ENCODE data around the gene CRABP1. TPM values are rescaled to one million over a fixed set of nuclear protein-coding genes. Genes with fewer than 3 reads are reported as not detected.

The CRABP1 gene
- total RNA-seq, 2 experiments from 2014 or later: 0.36 TPM; not detected in 1

DNA sequence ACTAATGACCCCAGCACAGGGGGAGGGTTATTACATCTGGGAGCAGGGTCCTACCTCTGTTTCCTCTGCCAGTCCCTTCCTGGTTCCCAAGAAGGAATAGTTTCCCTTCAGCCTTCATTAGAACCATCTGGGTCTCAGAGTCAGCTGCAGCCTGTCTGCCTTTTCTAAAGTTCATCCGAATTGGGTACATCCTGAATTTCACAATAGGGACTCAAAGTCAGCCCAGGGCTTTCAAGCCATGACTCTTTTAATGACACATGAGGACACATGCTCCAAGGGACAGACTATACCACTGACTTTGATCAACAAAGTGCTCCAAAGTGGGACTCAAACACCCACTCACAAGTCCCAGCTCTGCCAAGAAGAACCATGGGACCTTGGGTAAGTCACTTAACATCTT lies 12.7 kb upstream of the CRABP1 start:
- intact Hi-C loops (cut with micrococcal nuclease): loop anchor here (10.0 kb wide), 1 partner anchor 377 kb away; no protein-coding TSS in a partner anchor
- ATAC-seq (no peak), DNase-seq (no peak)
- Mint-ChIP-seq H3K27ac (no peak overlapping the region), H3K27me3 (no peaks in the 10 kb centered on the region), H3K36me3 (ENCODE audit: low read depth) (no peaks in the 10 kb centered on the region), H3K9me3 (no peaks in the 10 kb centered on the region), H3K4me3 (no peak overlapping the region), H3K4me1 (ENCODE audit: low read depth) (no peaks in the 10 kb centered on the region)
- TF ChIP-seq, protein P1, sequence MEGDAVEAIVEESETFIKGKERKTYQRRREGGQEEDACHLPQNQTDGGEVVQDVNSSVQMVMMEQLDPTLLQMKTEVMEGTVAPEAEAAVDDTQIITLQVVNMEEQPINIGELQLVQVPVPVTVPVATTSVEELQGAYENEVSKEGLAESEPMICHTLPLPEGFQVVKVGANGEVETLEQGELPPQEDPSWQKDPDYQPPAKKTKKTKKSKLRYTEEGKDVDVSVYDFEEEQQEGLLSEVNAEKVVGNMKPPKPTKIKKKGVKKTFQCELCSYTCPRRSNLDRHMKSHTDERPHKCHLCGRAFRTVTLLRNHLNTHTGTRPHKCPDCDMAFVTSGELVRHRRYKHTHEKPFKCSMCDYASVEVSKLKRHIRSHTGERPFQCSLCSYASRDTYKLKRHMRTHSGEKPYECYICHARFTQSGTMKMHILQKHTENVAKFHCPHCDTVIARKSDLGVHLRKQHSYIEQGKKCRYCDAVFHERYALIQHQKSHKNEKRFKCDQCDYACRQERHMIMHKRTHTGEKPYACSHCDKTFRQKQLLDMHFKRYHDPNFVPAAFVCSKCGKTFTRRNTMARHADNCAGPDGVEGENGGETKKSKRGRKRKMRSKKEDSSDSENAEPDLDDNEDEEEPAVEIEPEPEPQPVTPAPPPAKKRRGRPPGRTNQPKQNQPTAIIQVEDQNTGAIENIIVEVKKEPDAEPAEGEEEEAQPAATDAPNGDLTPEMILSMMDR (IDR thresholded peaks at IDR 0.05): no peak
- ChIA-PET POLR2A (no interaction called here), CTCF (no interaction called here)

DNA sequence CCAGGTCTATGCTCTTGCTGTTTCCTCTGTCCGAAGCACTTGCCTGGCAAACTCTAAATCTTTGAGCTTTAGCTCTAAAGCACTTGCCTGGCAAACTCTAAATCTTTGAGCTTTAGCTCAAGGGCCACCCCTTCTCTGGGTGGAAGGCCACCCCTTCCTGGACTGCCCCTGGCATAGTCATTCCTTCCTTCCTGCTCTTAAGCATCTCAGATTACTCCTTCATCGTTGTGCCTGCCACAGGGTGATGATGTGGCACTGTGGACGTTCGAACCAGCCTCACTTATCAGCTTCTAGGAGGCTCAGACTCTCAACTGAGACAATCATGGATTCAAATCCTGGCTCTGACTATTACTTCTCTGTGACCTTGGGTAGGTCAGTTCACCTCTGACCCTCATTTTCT lies 10.5 kb upstream of the CRABP1 start:
- Mint-ChIP-seq H3K9me3 (no peaks in the 10 kb centered on the region), H3K27ac (no peak overlapping the region), H3K36me3 (ENCODE audit: low read depth) (no peaks in the 10 kb centered on the region), H3K4me3 (no peak overlapping the region), H3K4me1 (ENCODE audit: low read depth) (no peaks in the 10 kb centered on the region), H3K27me3 (no peaks in the 10 kb centered on the region)
- ChIA-PET POLR2A (no interaction called here), CTCF (no interaction called here)
- DNase-seq (no peak), ATAC-seq (peak; percentile 53)
- intact Hi-C loops (cut with micrococcal nuclease): loop anchor here (10.0 kb wide), 1 partner anchor 375 kb away; no protein-coding TSS in a partner anchor
- TF ChIP-seq, protein P1 (IDR thresholded peaks at IDR 0.05): no peak

DNA sequence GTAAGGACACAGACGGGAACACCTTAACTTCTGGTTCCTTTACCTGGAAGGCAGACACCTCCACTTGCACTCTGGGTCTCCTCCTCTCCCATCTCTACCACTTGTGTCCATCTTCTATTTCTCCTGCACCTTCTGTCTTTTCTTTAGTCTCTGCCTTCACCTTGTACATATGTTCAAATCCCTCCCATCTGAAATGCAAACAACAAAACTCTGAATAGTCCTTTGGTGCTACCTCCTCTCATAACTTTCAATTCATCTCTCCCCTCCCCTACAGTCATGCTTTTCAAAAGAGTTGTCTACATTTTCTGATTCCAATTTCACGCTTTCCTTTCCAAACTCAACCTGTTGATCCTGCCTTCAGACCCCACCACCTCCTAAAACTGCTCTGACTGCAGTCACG lies 5.3 kb upstream of the CRABP1 start:
- H3K27me3 Mint-ChIP-seq: peaks cover 15% of the 10 kb centered on the region
- no peak overlapping the region for H3K27ac Mint-ChIP-seq
- H3K4me3 Mint-ChIP-seq: no peak overlapping the region
- no peaks in the 10 kb centered on the region for H3K4me1 Mint-ChIP-seq (ENCODE audit: low read depth)
- no peak for ATAC-seq
- intact Hi-C loops (cut with micrococcal nuclease): no loop called here
- H3K36me3 Mint-ChIP-seq (ENCODE audit: low read depth): no peaks in the 10 kb centered on the region
- no peaks in the 10 kb centered on the region for H3K9me3 Mint-ChIP-seq
- TF ChIP-seq, protein P1 (IDR thresholded peaks at IDR 0.05): no peak
- CTCF ChIA-PET: no interaction called here
- POLR2A ChIA-PET: no interaction called here
- DNase-seq: no peak

DNA sequence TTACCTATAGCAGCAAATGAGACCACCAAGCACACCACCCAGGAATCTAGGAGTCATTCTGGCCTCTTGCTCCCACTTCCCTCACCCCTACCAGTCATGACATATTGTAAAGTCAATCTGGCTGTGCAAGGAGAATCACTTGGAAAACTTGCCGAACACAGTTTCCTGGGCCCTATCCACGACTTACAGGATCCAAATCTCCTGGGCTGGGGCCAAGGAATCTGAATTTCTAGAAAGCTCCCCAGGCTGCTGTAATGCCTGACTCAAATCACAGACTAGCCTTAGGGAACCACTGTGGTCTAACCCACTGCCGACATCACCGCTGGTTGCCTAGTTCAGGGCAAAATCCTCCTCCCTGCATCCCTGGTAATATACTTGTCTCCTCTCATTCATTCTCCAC lies 4.2 kb upstream of the CRABP1 start:
- H3K36me3 Mint-ChIP-seq (ENCODE audit: low read depth): no peaks in the 10 kb centered on the region
- no peak overlapping the region for H3K27ac Mint-ChIP-seq
- ATAC-seq (no peak), DNase-seq (no peak)
- intact Hi-C loops (cut with micrococcal nuclease): no loop called here
- ChIA-PET CTCF (no interaction called here), POLR2A (no interaction called here)
- H3K4me1 Mint-ChIP-seq (ENCODE audit: low read depth): no peaks in the 10 kb centered on the region
- TF ChIP-seq, protein P1 (IDR thresholded peaks at IDR 0.05): no peak
- H3K27me3 Mint-ChIP-seq: peaks cover 22% of the 10 kb centered on the region
- H3K9me3 Mint-ChIP-seq: no peaks in the 10 kb centered on the region
- H3K4me3 Mint-ChIP-seq: no peak overlapping the region

DNA sequence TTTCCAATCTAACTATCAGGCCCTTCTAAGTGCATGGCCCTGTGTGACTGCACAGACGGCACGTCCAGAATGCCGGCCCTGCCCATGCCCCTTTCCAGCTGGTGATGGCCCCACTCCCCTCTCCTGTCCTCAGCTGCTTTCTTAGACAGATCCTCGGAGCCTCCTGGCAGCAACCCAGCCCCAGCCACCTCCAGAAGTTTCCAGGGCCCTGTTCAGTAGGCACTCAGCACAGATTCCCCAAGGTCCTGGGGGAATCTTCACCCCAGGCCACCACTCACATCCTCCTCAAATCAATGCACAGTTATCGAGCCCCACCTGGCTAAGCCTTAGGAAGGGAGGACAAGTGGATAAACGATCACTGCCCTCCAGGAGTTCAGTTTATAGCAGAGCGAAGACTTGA lies 1.4 kb upstream of the CRABP1 start:
- ATAC-seq (no peak), DNase-seq (no peak)
- no peaks in the 10 kb centered on the region for H3K36me3 Mint-ChIP-seq (ENCODE audit: low read depth)
- CTCF ChIA-PET: no interaction called here
- no peak overlapping the region for H3K27ac Mint-ChIP-seq
- peaks cover 33% of the 10 kb centered on the region for H3K27me3 Mint-ChIP-seq
- POLR2A ChIA-PET: no interaction called here
- H3K4me1 Mint-ChIP-seq (ENCODE audit: low read depth): no peaks in the 10 kb centered on the region
- no peak overlapping the region for H3K4me3 Mint-ChIP-seq
- intact Hi-C loops (cut with micrococcal nuclease): no loop called here
- no peaks in the 10 kb centered on the region for H3K9me3 Mint-ChIP-seq
- TF ChIP-seq, protein P1 (IDR thresholded peaks at IDR 0.05): no peak
